NCI-H2107 treated with DMSO at 0.1 percent for 48 hours (cell line): ENCODE measurements around the gene ZNF486.
"Not testable (repeated sequence)": the region's sequence is repeated elsewhere in the genome, so short reads cannot be mapped to it uniquely, and the experiment has no call there.

ENCODE experiments used
- DNase-seq: peaks from one replicate; lab custom pipeline; 2025; ENCODE audit not compliant: unreplicated experiment; lab: John Stamatoyannopoulos, UW

ZNF486 gene

DNA sequence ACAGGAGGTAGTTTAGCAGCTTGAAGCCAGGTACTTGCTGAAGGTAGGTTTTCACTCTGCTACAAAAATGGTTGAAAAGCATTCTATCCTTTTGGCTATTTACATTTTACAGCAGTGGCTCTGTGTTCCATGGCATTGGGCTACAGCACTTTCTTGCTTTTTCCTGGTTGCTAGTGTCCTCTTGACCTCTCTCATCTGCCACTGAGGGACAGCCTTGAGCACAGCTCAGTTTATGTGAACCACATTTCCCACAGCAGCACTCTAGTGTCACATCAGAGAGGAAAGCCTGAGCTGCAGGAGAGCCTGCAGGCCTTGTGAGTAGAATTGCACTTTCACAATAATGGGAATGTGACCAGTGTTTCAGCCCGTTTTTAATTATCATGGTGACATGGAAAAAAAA, 54.6 kb downstream of the ZNF486 start:
- not testable (repeated sequence) for DNase-seq

DNA sequence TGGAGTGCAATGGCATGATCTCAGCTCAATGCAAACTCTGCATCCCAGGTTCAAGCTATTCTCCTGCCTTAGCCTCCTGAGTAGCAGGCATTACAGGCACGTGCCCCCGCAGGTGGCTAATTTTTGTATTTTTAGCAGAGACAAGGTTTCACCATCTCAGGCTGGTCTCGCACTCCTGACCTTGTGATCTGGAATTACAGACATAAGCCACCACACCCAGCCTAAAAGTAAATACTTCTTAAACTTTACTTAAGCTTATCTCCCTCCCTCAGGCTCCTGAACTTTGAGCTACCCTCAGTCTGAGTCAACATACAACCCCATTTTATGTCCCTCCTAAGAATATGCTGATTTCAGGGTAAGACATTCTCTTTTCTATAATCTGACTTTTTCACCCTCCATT, 66.1 kb downstream of the ZNF486 start:
- DNase-seq: no peak

DNA sequence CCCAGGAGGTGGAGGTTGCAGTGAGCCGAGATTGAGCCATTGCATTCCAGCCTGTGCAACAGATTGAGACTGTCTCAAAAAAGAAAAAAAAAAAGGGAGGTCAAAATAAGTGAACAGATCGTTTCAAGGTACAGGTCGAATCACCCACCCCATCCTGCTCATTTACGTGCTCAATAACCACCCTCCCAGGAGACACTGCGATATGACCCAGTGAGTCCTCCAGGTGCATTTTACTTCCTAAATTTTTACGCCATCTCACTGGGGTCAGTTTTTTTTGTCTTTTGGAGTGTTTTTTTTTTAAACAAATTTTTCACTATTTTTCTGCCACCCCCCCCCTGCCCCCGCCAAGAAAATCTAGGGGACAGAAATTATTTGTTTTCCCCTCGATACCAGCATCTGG, 68.1 kb downstream of the ZNF486 start:
- no peak for DNase-seq

DNA sequence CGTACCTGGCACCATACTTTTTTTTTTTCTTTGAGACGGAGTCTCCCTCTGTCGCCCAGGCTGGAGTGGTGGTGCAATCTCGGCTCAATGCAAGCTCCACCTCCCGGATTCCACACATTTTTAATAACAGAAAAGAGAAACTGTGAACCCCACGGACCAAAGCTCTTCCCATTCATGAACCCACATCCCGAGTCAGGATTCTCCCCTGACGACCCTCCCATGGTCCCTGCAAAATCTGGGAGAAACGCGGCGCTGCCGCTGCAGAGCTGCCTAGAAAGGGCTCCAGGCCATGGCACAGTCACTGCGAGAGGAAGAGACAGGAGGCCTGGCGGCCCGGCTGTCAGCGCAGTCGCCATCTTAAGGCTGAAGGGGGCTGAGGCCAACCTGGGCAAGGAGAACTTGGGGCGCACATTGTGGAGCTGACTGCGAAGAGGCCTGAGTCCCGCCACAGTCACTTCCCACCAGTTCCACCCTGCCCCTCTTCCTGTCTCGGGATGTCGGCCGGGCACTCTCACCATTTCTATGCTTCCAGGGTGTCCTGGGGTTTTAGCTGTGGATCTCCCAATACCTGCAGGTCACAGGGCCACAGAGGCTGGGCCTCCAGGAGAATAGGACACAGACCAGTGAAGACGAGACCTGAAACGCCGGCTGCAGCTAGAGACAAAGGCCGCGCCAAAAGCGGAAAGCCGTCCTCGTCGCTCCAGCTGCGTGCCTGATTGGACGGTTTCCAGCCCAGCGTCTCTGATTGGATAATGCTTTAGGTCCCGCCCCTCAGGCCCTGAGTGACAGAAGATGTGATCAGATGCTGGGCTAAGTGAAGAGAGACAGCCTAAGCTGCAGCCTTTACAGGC, 71.0 kb downstream of the ZNF486 start:
- no peak for DNase-seq

DNA sequence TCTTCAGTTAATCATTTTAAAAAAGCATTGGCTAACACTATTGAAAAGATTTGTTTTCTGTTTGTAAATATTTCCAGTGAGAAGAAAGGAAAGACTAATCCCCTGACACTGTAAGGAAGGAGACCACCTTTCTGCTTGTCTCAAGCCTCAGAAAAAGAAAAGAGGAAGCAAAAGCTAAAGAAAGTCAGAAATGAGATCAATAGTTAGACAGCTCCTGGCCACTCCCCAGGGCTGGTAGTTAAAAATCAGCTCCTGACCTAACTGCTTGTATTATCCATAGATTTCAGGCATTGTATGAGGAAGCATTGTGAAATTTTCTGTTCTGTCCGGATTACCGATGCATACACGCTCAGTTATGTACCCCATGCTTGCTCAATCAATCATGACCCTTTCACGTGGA, 76.6 kb downstream of the ZNF486 start:
- no peak for DNase-seq

DNA sequence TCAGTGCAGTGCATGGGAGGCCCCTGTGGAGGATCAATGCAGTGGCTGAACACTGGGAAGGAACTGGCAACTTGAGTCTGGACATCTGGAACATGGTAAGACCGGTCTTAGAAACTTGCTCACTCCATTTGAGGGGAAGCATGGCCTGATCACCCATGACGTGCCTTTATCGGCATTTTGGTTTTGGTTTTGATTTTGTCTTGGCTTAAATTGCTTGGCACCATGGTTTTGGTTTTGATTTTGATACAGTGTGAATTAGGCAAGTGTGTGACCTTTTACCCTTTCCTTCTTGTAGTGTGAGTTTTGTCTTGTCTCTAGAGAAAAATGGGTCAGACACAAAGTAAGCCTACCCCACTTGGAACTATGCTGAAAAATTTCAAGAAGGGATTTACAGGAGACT, 77.3 kb downstream of the ZNF486 start:
- DNase-seq: no peak

DNA sequence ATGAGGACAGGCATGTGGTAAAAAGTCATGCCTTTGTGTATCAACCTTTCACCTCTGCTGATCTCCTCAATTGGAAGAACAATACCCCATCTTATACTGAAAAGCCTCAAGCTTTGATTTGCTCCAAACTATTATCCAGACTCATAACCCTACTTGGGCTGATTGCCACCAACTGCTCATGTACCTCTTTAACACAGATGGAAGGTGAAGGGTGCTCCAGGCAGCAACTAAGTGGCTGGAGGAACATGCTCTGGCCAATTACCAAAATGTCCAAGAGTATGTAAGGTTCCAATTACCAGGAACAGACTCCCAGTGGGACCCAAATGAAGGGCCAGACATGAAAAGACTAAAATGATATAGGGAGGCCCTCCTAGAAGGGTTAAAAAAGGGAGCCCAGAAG, 78.3 kb downstream of the ZNF486 start:
- no peak for DNase-seq

DNA sequence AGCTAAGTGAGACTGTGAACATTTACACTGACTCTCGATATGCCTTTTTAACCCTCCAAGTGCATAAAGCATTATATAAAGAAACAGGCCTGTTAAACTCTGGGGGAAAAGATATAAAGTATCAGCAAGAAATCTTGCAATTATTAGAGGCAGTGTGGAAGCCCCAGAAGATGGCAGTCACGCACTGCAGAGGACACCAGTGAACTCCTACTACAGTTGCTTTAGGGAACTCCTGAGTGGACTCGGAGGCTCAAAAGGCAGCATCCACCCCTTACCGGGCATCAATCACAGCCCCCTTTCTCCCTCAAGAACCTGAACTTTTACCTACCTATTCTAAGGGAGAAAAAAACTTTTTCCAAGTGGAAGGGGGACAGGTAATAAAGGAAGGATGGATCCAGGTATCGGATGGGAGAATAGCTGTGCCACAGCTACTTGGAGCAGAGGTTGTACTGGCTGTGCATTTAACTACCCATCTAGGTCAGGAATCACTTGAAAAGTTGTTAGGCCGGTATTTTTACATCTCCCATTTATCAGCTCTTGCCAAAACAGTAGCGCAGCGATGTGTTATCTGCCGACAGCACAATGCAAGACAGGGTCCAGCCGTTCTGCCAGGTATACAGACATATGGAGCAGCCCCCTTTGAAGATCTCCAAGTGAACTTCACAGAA, 80.1 kb downstream of the ZNF486 start:
- DNase-seq: no peak

DNA sequence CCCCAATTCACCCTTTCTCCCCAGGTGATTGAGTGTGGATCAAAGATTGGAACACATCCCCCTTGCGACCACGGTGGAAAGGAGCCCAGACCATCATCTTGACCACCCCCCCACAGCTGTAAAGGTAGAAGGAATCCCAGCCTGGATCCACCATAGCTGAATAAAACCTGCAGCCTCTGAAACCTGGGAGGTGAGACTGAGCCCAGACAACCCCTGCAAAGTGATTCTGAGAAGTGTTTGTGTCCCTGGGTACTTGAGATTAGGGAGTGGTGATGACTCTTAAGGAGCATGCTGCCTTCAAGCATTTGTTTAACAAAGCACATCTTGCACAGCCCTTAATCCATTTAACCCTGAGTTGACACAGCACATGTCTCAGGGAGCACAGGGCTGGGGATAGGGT, 81.2 kb downstream of the ZNF486 start:
- DNase-seq: not testable (repeated sequence)
